HEK293T (cell line): Measurements from ENCODE around the gene IRF2.

Source experiments
- ARNT ChIP-seq: fragments of 450-650 bp; IDR thresholded peaks from 2 replicates; pipeline ENCODE4 v1.6.1; 2017; ENCODE audit warnings: mild to moderate bottlenecking
- BHLHE40 ChIP-seq: fragments of 450-650 bp; IDR thresholded peaks from 2 replicates; pipeline ENCODE4 v1.6.1; 2016; ENCODE audit warnings: mild to moderate bottlenecking, moderate library complexity, borderline replicate concordance
- ELF4 ChIP-seq: fragments of 450-650 bp; IDR thresholded peaks from 2 replicates; pipeline ENCODE4 v1.6.1; 2017; ENCODE audit warnings: antibody characterized with exemption
- FOXM1 ChIP-seq: fragments of 450-650 bp; IDR thresholded peaks from 2 replicates; pipeline ENCODE4 v1.6.1; 2017; ENCODE audit warnings: mild to moderate bottlenecking, borderline replicate concordance
- HDGF ChIP-seq: fragments of 450-650 bp; IDR thresholded peaks from 2 replicates; pipeline ENCODE4 v1.6.1; 2017; ENCODE audit warnings: antibody characterized with exemption, borderline replicate concordance
- SP1 ChIP-seq: fragments of 450-650 bp; IDR thresholded peaks from 2 replicates; pipeline ENCODE4 v1.6.1; 2017
- TARDBP ChIP-seq: fragments of 450-650 bp; IDR thresholded peaks from 2 replicates; pipeline ENCODE4 v1.6.1; 2016
- ZNF384 ChIP-seq: fragments of 450-650 bp; IDR thresholded peaks from 2 replicates; pipeline ENCODE4 v1.6.1; 2016

DNA sequence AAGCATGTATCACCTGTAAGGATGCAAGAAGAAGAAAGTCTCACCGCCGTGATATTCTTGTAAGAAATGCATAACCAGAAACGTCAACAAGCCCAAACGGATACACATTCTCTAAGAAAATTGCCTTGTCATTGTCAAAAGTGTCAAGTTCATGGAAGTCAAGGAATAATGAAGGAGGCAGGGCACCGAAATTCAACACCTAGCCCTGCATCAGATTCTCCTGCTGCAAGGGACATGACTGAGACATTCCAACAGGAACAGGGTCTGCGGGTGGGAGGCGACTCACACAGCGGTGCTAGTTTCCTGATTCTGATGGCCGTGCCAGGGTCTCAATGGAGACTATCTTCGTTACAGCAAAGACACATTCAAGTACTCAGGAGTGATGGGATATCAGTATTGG lies 26.7 kb downstream of the IRF2 start:
- TF ChIP-seq SP1: no peak
- no peak for TF ChIP-seq TARDBP
- TF ChIP-seq ELF4: no peak
- TF ChIP-seq FOXM1: no peak
- TF ChIP-seq ARNT: no peak
- TF ChIP-seq HDGF: no peak
- no peak for TF ChIP-seq BHLHE40
- no peak for TF ChIP-seq ZNF384
